OCI-LY3 (cell line): ENCODE measurements around the gene PLCB1.

ENCODE experiments used
- H2AFZ ChIP-seq: fragments of 200-600, 300-600 bp; shearing (Covaris generic); 2 replicates; pipeline ENCODE4 v1.6.0; 2014; ENCODE audit warnings: antibody characterized with exemption, low read depth, low read length
- H3K27ac ChIP-seq: fragments of 200-600, 300-600 bp; sonication (generic); 2 replicates; pipeline ENCODE4 v1.5.1; 2014; ENCODE audit warnings: mild to moderate bottlenecking, low read length, moderate library complexity, mixed read lengths
- H3K27me3 ChIP-seq: fragments of 200-600, 300-600 bp; sonication (generic); 2 replicates; pipeline ENCODE4 v1.6.1; 2014; ENCODE audit warnings: low read depth, low read length, mixed read lengths
- H3K36me3 ChIP-seq: fragments of 200-600, 300-600 bp; sonication (generic); replicated peaks from 2 replicates; pipeline ENCODE3; 2014; ENCODE audit warnings: low read depth, low read length, mixed read lengths
- H3K4me1 ChIP-seq: fragments of 300-600, 200-600 bp; sonication (generic); 2 replicates; pipeline ENCODE4 v1.6.1; 2014; ENCODE audit warnings: low read length, mixed read lengths
- H3K4me2 ChIP-seq: fragments of 200-600, 300-600 bp; sonication (generic); 2 replicates; pipeline ENCODE4 v1.6.1; 2014; ENCODE audit warnings: low read length, mixed read lengths
- H3K4me3 ChIP-seq: fragments of 300-600, 200-600 bp; sonication (generic); 2 replicates; pipeline ENCODE4 v1.5.1; 2014; ENCODE audit warnings: antibody characterized with exemption, mild to moderate bottlenecking, low read length, moderate library complexity
- H3K79me2 ChIP-seq: fragments of 300-600, 200-600 bp; shearing (Covaris generic); 2 replicates; pipeline ENCODE4 v1.6.1; 2014; ENCODE audit warnings: mild to moderate bottlenecking, low read length, mixed read lengths
- H3K9ac ChIP-seq: fragments of 300-600, 200-600 bp; shearing (Covaris generic); 2 replicates; pipeline ENCODE4 v1.6.0; 2014; ENCODE audit warnings: mild to moderate bottlenecking, low read length, moderate library complexity
- H3K9me3 ChIP-seq: fragments of 200-600, 300-600 bp; shearing (Covaris generic); 2 replicates; pipeline ENCODE4 v1.6.1; 2014; ENCODE audit warnings: low read length, mixed read lengths; ENCODE audit not compliant: insufficient read depth
- H4K20me1 ChIP-seq: fragments of 200-600, 300-600 bp; sonication (generic); 2 replicates; pipeline ENCODE4 v1.6.1; 2016; ENCODE audit warnings: low read length, mixed read lengths; ENCODE audit not compliant: insufficient read depth
- EZH2phosphoT487 ChIP-seq: fragments of 200-600 bp; shearing (Covaris generic); IDR thresholded peaks from 2 replicates; pipeline ENCODE4 v1.6.1; 2018; ENCODE audit warnings: antibody characterized with exemption, mixed run types, low read depth
- TF ChIP-seq, protein P1 (sequence below): fragments of 200-600, 300-600 bp; sonication (generic); IDR thresholded peaks from 2 replicates; pipeline ENCODE4 v1.5.1; 2014; ENCODE audit warnings: antibody characterized with exemption, low read length, low read depth

Gene PLCB1

GRCh38 chr20:8657664-8658063, 525.6 kb downstream of the PLCB1 start:
- Histone ChIP-seq H3K27ac (no peak overlapping the region), H3K4me3 (no peak overlapping the region), H2AFZ (no peak overlapping the region), H3K4me1 (no peaks in the 10 kb centered on the region), H3K9ac (no peak overlapping the region), H3K4me2 (no peak overlapping the region), H3K36me3 (no peaks in the 10 kb centered on the region), H3K9me3 (no peaks in the 10 kb centered on the region), H4K20me1 (no peaks in the 10 kb centered on the region), H3K27me3 (no peaks in the 10 kb centered on the region), H3K79me2 (no peaks in the 10 kb centered on the region)
- no peak for TF ChIP-seq EZH2phosphoT487
- TF ChIP-seq, protein P1, sequence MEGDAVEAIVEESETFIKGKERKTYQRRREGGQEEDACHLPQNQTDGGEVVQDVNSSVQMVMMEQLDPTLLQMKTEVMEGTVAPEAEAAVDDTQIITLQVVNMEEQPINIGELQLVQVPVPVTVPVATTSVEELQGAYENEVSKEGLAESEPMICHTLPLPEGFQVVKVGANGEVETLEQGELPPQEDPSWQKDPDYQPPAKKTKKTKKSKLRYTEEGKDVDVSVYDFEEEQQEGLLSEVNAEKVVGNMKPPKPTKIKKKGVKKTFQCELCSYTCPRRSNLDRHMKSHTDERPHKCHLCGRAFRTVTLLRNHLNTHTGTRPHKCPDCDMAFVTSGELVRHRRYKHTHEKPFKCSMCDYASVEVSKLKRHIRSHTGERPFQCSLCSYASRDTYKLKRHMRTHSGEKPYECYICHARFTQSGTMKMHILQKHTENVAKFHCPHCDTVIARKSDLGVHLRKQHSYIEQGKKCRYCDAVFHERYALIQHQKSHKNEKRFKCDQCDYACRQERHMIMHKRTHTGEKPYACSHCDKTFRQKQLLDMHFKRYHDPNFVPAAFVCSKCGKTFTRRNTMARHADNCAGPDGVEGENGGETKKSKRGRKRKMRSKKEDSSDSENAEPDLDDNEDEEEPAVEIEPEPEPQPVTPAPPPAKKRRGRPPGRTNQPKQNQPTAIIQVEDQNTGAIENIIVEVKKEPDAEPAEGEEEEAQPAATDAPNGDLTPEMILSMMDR = no peak

GRCh38 chr20:8658103-8658502, 526.0 kb downstream of the PLCB1 start:
- Histone ChIP-seq H3K27ac (no peak overlapping the region), H3K4me2 (no peak overlapping the region), H3K27me3 (no peaks in the 10 kb centered on the region), H3K4me3 (no peak overlapping the region), H3K79me2 (no peaks in the 10 kb centered on the region), H3K4me1 (no peaks in the 10 kb centered on the region), H4K20me1 (no peaks in the 10 kb centered on the region), H2AFZ (no peak overlapping the region), H3K9ac (no peak overlapping the region), H3K36me3 (no peaks in the 10 kb centered on the region), H3K9me3 (no peaks in the 10 kb centered on the region)
- TF ChIP-seq, protein P1 = no peak
- no peak for TF ChIP-seq EZH2phosphoT487

- no peaks in the 10 kb centered on the region for H3K4me1 ChIP-seq
- no peak overlapping the region for H3K4me3 ChIP-seq
- H4K20me1 ChIP-seq = no peaks in the 10 kb centered on the region
- H3K9me3 ChIP-seq = no peaks in the 10 kb centered on the region
- H3K9ac ChIP-seq = no peak overlapping the region
- no peak overlapping the region for H3K27ac ChIP-seq
- peak overlapping the region; percentile 47; the same call in 1 of the 2 replicates for H2AFZ ChIP-seq
- TF ChIP-seq EZH2phosphoT487 = no peak
- TF ChIP-seq, protein P1 = no peak
- no peak overlapping the region for H3K4me2 ChIP-seq
- H3K27me3 ChIP-seq = 0 out of 2 replicates have a peak, but pooled peaks cover 6% of the 10 kb centered on the region
- no peaks in the 10 kb centered on the region for H3K79me2 ChIP-seq
- no peaks in the 10 kb centered on the region for H3K36me3 ChIP-seq
Observed at GRCh38 chr20:8661229-8661952, 529.3 kb downstream of the PLCB1 start.

GRCh38 chr20:8662433-8662954, 530.4 kb downstream of the PLCB1 start:
- H3K79me2 ChIP-seq = no peaks in the 10 kb centered on the region
- 0 out of 2 replicates have a peak, but pooled peaks cover 6% of the 10 kb centered on the region for H3K27me3 ChIP-seq
- H3K9ac ChIP-seq = no peak overlapping the region
- no peaks in the 10 kb centered on the region for H4K20me1 ChIP-seq
- H3K4me1 ChIP-seq = no peaks in the 10 kb centered on the region
- no peak overlapping the region for H3K4me2 ChIP-seq
- H3K36me3 ChIP-seq = no peaks in the 10 kb centered on the region
- H2AFZ ChIP-seq = no peak overlapping the region
- H3K4me3 ChIP-seq = no peak overlapping the region
- TF ChIP-seq EZH2phosphoT487 = no peak
- TF ChIP-seq, protein P1 = no peak
- no peaks in the 10 kb centered on the region for H3K9me3 ChIP-seq
- H3K27ac ChIP-seq = no peak overlapping the region
